HCT116 (cell line): ENCODE data around the gene KLK6.

ENCODE experiments used
- CTCF ChIP-seq, 3 experiments: fragments of 200-600 bp in 1 of 3; sonication (generic) in 1 of 3; IDR thresholded peaks in 2 of 3; conservative IDR thresholded peaks in 1 of 3; 2 replicates each; pipeline ENCODE4 v1.5.1; 2012 to 2017; ENCODE audit warnings: low read depth in 2 of 3, low read length in 2 of 3, antibody characterized with exemption in 1 of 3, borderline replicate concordance in 1 of 3, control low read depth in 1 of 3, mild to moderate bottlenecking in 1 of 3, mixed read lengths in 1 of 3, mixed run types in 1 of 3, moderate library complexity in 1 of 3; ENCODE audit not compliant: insufficient read depth in 1 of 3
- RAD21 ChIP-seq: IDR thresholded peaks from 2 replicates; pipeline ENCODE4 v1.6.1; 2012; ENCODE audit warnings: low read depth, mild to moderate bottlenecking
- REST ChIP-seq: IDR thresholded peaks from 2 replicates; pipeline ENCODE4 v1.6.1; 2012; ENCODE audit warnings: low read depth
- TCF7L2 ChIP-seq: IDR thresholded peaks from 2 replicates; pipeline ENCODE4 v1.7.0; 2011; ENCODE audit warnings: borderline replicate concordance, inconsistent platforms; ENCODE audit not compliant: insufficient read depth, insufficient read length; ENCODE audit errors: extremely low read depth

GRCh38 chr19:50977626-50978025 is 8.2 kb upstream of the KLK6 start:
- no peak for TF ChIP-seq CTCF (IDR thresholded peaks at IDR 0.05 in 2 of 3, conservative IDR thresholded peaks at IDR 0.05 in 1 of 3; ENCODE audit: borderline replicate concordance in 1 of 3, insufficient read depth in 1 of 3, low read depth in 2 of 3, low read length in 2 of 3)
- TF ChIP-seq TCF7L2: no peak
- TF ChIP-seq REST: no peak
- TF ChIP-seq RAD21: no peak
